ENCODE data around the gene ZFAND3.

The ZFAND3 gene

DNA sequence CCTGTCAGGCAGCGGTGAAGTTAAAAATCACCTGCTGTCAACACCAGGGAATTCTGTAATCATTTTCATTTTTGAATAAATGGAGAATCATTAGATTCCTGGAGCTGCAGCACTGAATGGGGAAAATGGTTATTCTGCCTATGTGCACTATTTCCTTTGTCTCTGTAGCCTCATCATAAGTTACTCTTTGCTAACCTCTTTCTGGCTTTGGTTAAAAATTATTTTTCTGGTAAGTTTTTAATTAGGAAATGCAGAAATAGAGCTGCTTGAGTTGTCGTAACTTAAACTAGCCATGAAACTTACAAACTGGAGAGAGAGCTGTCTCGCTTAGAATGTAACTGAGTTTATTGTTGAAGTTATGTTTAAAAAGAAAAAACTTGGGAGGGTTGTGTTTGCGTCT, 28.8 kb downstream of the ZFAND3 start:
- TF ChIP-seq, protein P1, sequence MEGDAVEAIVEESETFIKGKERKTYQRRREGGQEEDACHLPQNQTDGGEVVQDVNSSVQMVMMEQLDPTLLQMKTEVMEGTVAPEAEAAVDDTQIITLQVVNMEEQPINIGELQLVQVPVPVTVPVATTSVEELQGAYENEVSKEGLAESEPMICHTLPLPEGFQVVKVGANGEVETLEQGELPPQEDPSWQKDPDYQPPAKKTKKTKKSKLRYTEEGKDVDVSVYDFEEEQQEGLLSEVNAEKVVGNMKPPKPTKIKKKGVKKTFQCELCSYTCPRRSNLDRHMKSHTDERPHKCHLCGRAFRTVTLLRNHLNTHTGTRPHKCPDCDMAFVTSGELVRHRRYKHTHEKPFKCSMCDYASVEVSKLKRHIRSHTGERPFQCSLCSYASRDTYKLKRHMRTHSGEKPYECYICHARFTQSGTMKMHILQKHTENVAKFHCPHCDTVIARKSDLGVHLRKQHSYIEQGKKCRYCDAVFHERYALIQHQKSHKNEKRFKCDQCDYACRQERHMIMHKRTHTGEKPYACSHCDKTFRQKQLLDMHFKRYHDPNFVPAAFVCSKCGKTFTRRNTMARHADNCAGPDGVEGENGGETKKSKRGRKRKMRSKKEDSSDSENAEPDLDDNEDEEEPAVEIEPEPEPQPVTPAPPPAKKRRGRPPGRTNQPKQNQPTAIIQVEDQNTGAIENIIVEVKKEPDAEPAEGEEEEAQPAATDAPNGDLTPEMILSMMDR (IDR thresholded peaks at IDR 0.05; ENCODE audit: low read depth, low read length, missing control alignments), result no peak
- no peak overlapping the region for H3K4me3 ChIP-seq (replicated peaks; ENCODE audit: low read depth, low read length)
- no peak for DNase-seq (ENCODE audit: extremely low read depth, low read depth)

DNA sequence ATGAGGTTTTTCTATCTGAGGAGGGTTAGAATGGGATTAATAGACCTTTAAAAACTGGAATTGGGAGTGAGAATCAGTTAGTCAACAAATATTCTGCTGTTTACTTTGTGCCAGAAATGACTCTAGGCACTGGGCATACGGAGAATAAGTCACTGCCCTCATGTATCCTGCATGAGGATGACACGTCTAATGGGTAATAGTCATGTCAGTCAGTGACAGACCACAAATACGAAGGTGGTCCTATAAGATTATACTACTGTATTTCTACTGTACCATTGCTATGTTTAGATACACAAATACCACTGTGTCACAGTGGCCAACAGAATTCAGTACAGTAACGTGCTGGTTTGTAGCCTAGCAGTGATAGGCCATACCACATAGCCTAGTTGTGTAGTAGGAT, 30.7 kb downstream of the ZFAND3 start:
- H3K4me3 ChIP-seq (replicated peaks; ENCODE audit: low read depth, low read length), result no peak overlapping the region
- TF ChIP-seq, protein P1 (IDR thresholded peaks at IDR 0.05; ENCODE audit: low read depth, low read length, missing control alignments), result no peak
- no peak for DNase-seq (ENCODE audit: extremely low read depth, low read depth)

DNA sequence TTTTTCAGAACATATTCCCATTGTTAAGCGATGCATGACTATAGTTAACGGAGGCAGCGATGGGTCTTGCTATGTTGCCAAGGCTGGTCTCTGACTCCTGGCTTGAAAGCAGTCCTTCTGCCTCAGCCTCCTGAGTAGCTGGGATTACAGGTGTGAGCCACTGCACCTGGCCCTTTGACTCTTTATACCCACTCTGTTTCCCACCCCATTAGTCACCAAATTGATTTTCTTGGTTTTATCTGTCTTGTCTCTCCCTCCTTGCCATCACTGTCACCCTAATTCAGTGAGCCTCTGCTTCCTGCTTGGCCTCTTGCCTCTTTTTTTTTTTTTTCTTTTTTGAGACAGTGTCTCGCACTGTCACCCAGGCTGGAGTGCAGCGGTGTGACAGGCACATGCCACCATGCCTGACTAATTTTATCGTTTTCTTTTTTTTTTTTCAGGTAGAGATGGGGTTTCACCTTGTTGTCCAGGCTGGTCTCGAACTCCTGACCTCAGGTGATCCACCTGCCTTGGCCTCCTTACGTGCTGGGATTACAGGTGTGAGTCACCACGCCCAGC, 31.3 kb downstream of the ZFAND3 start:
- no peak overlapping the region for H3K4me3 ChIP-seq (replicated peaks; ENCODE audit: low read depth, low read length)
- no peak for DNase-seq (ENCODE audit: extremely low read depth, low read depth)
- TF ChIP-seq, protein P1 (IDR thresholded peaks at IDR 0.05; ENCODE audit: low read depth, low read length, missing control alignments), result no peak

DNA sequence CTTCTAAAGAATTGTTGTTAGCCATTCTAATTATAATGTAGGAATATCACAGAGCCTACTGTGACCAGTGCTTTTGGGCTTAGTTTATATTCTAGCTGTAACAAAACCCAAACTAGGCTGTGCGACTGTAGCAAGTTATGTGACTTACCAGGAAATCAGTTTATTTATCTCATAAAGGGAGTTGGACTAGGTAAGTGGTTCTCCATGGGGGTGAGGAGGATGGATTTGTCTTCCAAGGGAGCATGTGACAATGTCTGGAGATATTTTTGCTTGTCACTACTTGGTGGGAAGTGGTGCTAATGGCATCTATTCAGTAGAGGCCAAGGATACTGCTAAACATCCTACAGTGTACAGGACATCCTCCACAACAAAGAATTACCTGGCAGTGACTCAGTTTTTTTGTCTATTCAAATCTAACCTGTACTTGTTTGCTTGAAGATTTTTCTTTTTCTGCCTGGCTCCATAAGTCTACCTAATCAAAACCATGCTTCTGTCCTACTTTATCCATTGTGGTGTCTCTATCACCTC, 32.5 kb downstream of the ZFAND3 start:
- H3K4me3 ChIP-seq (replicated peaks; ENCODE audit: low read depth, low read length), result no peak overlapping the region
- no peak for DNase-seq (ENCODE audit: extremely low read depth, low read depth)
- TF ChIP-seq, protein P1 (IDR thresholded peaks at IDR 0.05; ENCODE audit: low read depth, low read length, missing control alignments), result no peak

DNA sequence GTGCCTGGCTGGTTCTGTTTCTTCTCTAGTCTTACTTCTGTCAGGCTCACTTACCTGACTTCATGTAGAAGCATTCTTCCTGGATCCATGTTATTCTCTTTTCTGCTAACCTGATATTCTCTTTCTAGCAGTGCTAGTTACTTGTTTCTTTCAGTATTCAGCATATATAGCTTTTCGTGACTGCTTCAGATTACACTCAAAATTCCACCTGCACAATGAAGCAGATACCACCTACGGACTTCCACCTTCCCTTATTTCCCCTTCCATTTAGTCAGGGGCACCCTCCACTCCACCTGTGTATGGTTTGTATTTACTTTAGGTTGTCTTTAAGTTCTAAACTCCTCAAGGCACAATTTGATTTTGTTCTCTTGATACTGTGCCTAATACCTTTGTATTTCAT, 36.8 kb downstream of the ZFAND3 start:
- TF ChIP-seq, protein P1 (IDR thresholded peaks at IDR 0.05; ENCODE audit: low read depth, low read length, missing control alignments), result no peak
- DNase-seq (ENCODE audit: extremely low read depth, low read depth), result no peak
- no peak overlapping the region for H3K4me3 ChIP-seq (replicated peaks; ENCODE audit: low read depth, low read length)

DNA sequence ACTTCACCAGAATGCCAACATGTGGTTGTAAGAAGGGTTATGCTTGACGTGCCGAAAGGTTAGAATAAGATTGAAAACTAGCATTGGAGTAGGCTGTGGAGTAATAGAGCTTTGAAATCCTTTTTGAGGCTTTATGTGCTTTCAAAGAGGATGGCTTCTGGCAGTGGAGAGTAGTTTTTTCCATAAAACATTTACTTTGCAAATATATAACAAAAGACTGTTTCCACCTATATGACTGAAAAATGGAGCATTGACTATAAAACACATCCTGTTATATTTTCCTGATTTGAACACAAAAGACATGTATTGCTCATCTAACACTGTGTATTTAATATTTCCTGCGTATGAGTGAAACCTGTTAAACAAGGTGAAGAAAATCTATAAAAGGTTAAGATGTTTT, 38.8 kb downstream of the ZFAND3 start:
- DNase-seq (ENCODE audit: extremely low read depth, low read depth), result no peak
- TF ChIP-seq, protein P1 (IDR thresholded peaks at IDR 0.05; ENCODE audit: low read depth, low read length, missing control alignments), result no peak

More for the DNA sequence above, 38.8 kb downstream of the ZFAND3 start:
- H3K4me3 ChIP-seq (replicated peaks; ENCODE audit: low read depth, low read length), result no peak overlapping the region

Data from HFF-Myc (cell line).